ENCODE data around the gene HNF1B.

DNA sequence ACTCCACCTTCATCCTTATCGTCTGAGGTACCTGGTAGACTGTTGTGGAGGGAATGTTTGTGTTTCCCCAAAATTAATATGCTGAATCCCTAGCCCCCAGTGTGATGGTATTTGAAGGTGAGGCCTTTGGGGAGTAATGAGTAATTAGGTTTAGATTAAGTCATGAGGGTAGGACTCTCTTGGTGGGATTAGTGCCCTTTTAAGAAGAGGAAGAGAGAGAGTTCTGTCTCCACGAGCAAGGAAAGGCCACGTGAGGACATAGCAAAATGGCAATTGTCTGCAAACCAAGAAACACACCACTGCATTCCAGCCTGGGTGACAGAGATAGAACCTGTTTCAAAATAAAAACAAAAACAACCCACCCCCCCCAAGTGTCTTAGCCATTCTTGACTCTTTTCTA is 80.6 kb downstream of the HNF1B start:
- TF ChIP-seq, protein P1, sequence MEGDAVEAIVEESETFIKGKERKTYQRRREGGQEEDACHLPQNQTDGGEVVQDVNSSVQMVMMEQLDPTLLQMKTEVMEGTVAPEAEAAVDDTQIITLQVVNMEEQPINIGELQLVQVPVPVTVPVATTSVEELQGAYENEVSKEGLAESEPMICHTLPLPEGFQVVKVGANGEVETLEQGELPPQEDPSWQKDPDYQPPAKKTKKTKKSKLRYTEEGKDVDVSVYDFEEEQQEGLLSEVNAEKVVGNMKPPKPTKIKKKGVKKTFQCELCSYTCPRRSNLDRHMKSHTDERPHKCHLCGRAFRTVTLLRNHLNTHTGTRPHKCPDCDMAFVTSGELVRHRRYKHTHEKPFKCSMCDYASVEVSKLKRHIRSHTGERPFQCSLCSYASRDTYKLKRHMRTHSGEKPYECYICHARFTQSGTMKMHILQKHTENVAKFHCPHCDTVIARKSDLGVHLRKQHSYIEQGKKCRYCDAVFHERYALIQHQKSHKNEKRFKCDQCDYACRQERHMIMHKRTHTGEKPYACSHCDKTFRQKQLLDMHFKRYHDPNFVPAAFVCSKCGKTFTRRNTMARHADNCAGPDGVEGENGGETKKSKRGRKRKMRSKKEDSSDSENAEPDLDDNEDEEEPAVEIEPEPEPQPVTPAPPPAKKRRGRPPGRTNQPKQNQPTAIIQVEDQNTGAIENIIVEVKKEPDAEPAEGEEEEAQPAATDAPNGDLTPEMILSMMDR (IDR thresholded peaks at IDR 0.05; ENCODE audit: low read length): no peak
- TF ChIP-seq EZH2 (IDR thresholded peaks at IDR 0.05; ENCODE audit: borderline replicate concordance, low read length): no peak
